Left lung (tissue), 10 donors: ENCODE measurements around the gene CHM. TPM values are rescaled to one million over a fixed set of nuclear protein-coding genes. Genes with fewer than 3 reads are reported as not detected.

Experiments used
- ATAC-seq: fragments of 200-7000 bp; cut with Tn5 transposase; one replicate; pipeline ENCODE4 v1.9.1; 2020; ENCODE audit warnings: moderate library complexity
- DNase-seq, 4 donors: peaks; one replicate each; pipeline ENCODE4 v3.0.0-alpha.2; 2013 to 2020
- H3K27ac ChIP-seq, 2 donors: fragments of 200-600 bp; sonication (generic) in 1 of 2; one replicate each; pipeline versions ENCODE4 v1.5.0 to v1.8.0; 2020 to 2021
- H3K27me3 ChIP-seq, 2 donors: fragments of 200-600 bp; sonication (generic) in 1 of 2; one replicate each; pipeline versions ENCODE4 v1.5.0 to v1.8.0; 2020 to 2021
- H3K36me3 ChIP-seq, 2 donors: fragments of 200-600 bp; sonication (generic) in 1 of 2; one replicate each; pipeline versions ENCODE4 v1.5.0 to v1.8.0; 2020 to 2021
- H3K4me1 ChIP-seq, 2 donors: fragments of 200-600 bp; one replicate each; pipeline ENCODE4 v1.8.0; 2021
- H3K4me3 ChIP-seq, 2 donors: fragments of 200-600 bp; sonication (generic) in 1 of 2; one replicate each; pipeline versions ENCODE4 v1.5.0 to v1.8.0; 2020 to 2021; ENCODE audit warnings: mild to moderate bottlenecking in 1 of 2
- H3K9me3 ChIP-seq, 2 donors: fragments of 200-600 bp; sonication (generic) in 1 of 2; one replicate each; pipeline versions ENCODE4 v1.5.0 to v1.8.0; 2020 to 2021
- intact Hi-C, 2 donors: fragments of 100-400 bp; cut with DNase I; formaldehyde crosslinking; loops; one replicate each; pipeline versions ENCODE4 v1.11.2 to v1.14.2; 2022
- microRNA-seq, 2 donors: library from miRNA; unstranded; fragments of <30 nt; microRNA quantifications; one replicate each; pipeline ENCODE4, GENCODE V29; 2019
- polyA plus RNA-seq, 6 donors: library from polyadenylated mRNA; unstranded; fragments of 120-200 nt; gene quantifications; one replicate each; pipeline ENCODE4 v1.2.1, GENCODE V29; 2013; ENCODE audit not compliant: insufficient read length in 6 of 6
- total RNA-seq, 2 donors: library from RNA; stranded (reverse); fragmentation: NEBNext Ultra II Directional; extraction: Animal tissue kit (Norgen Biotek cat#: 25700); gene quantifications; one replicate each; pipeline ENCODE4 v1.2.1, GENCODE V29; 2021
- TF ChIP-seq, protein P1 (sequence below), 2 donors: fragments of 200-600 bp; sonication (generic) in 1 of 2; IDR thresholded peaks; one replicate each; pipeline versions ENCODE4 v1.5.0 to v1.8.0; 2021; ENCODE audit warnings: antibody characterized with exemption in 2 of 2
- donor health status: DM: no; HTN: yes; CAD: no.
- donor health status: DM: no; HTN: no; CAD: no.

Gene CHM
- total and polyA plus RNA-seq, 8 donors: 19.6 to 25.2 (median 21.3) TPM

DNA sequence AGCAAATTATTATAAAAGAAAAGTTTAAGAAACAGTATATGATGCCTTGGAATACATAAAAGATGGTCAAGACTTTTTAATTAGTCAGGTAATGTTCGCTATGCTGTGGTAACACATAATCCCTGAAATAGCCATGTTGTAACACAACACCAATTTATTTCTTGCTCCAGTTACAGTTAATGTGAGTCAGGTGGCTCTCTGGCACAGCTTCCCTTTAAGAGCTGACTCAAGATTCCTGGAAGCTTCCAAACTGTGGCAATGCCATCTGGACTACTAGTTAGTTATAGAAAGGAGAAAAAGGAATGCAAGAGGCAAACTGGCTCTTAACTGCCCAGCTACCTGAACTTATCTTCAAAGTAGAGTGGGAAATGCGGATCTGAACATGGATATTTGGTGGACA is 210.5 kb downstream of the CHM start:
- no peak for DNase-seq
- TF ChIP-seq, protein P1, sequence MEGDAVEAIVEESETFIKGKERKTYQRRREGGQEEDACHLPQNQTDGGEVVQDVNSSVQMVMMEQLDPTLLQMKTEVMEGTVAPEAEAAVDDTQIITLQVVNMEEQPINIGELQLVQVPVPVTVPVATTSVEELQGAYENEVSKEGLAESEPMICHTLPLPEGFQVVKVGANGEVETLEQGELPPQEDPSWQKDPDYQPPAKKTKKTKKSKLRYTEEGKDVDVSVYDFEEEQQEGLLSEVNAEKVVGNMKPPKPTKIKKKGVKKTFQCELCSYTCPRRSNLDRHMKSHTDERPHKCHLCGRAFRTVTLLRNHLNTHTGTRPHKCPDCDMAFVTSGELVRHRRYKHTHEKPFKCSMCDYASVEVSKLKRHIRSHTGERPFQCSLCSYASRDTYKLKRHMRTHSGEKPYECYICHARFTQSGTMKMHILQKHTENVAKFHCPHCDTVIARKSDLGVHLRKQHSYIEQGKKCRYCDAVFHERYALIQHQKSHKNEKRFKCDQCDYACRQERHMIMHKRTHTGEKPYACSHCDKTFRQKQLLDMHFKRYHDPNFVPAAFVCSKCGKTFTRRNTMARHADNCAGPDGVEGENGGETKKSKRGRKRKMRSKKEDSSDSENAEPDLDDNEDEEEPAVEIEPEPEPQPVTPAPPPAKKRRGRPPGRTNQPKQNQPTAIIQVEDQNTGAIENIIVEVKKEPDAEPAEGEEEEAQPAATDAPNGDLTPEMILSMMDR (IDR thresholded peaks at IDR 0.05): no peak
- no peak overlapping the region for H3K27ac ChIP-seq
- H3K4me1 ChIP-seq: no peaks in the 10 kb centered on the region
- H3K9me3 ChIP-seq: no peaks in the 10 kb centered on the region
- no peak overlapping the region for H3K4me3 ChIP-seq
- H3K27me3 ChIP-seq: no peaks in the 10 kb centered on the region
- intact Hi-C loops: no loop called here
- no peak for ATAC-seq
- no peaks in the 10 kb centered on the region for H3K36me3 ChIP-seq

DNA sequence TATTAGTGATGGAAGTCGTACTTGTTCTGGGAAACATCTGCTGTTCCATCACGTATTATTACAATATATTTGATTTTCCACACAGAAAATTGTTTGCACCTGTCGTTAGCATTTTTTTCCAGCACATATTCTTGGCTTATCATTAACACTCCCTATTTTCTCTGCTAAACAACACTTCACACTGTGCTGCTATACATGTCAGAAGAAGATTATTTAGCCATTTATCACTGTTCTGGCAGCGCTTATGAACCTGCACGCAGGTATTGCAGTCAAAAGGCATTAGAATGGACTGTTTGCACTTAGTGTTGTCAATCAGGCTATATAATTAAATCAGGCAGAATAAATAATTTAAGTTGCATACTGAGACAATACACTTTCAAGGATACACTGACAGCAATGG is 218.6 kb downstream of the CHM start:
- no peak overlapping the region for H3K27ac ChIP-seq
- H3K4me3 ChIP-seq: no peak overlapping the region
- ATAC-seq (no peak), DNase-seq (no peak)
- H3K4me1 ChIP-seq: no peaks in the 10 kb centered on the region
- TF ChIP-seq, protein P1 (IDR thresholded peaks at IDR 0.05): no peak
- intact Hi-C loops: no loop called here
- no peaks in the 10 kb centered on the region for H3K36me3 ChIP-seq
- H3K27me3 ChIP-seq: no peaks in the 10 kb centered on the region
- H3K9me3 ChIP-seq: no peaks in the 10 kb centered on the region

DNA sequence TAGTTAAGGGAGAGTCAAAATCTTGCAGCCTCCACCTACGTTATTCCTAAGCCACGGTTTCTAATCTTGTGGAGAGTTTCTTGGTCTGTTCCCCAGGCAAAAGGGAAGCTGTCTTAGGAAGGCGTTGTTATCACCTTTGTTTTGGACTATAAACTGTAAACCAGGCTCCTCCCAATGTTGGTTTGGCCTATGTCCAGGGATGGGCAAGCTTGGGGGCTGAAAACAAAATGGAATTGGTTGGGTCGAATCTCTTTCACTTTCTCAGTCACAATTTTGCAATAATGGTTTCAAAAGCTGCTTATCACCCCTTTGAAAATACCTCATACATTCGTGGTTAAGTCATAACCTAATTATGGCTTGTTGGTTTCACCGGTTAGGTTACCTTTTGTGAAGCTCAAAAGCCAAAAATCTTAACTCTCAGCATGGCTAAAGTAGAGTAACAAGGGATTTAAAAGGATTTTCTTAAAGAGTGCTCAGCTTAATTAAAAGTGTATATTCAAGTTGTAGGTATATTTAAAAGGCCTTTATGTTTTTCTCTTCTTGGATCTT is 232.1 kb downstream of the CHM start:
- H3K27me3 ChIP-seq: no peaks in the 10 kb centered on the region
- H3K4me1 ChIP-seq: no peaks in the 10 kb centered on the region
- no peak overlapping the region for H3K27ac ChIP-seq
- H3K9me3 ChIP-seq: peaks cover 0 to 23% of the 10 kb centered on the region in 2 donors
- TF ChIP-seq, protein P1 (IDR thresholded peaks at IDR 0.05): no peak
- ATAC-seq: no peak
- DNase-seq: no peak
- no peaks in the 10 kb centered on the region for H3K36me3 ChIP-seq
- intact Hi-C loops: no loop called here
- no peak overlapping the region for H3K4me3 ChIP-seq

Small RNA genes within 50 kb of the gene (microRNA-seq; reads per million reads assigned to microRNA genes)
- gene MIR1321: 0 reads per million in 2 donors
- 2,003 to 2,096 reads per million in 2 donors for gene MIR361

Other genes starting within 250 kb of the CHM start
- under 1 TPM in 1 of 2 donors, not detected in 1; 0.17 TPM for gene DACH2, start 100.9 kb upstream of the CHM start, total RNA-seq
- gene DACH2, start 100.9 kb upstream of the CHM start, polyA plus RNA-seq: 1 to 10 TPM; 3.5 to 5.4 (median 5.2) TPM